ENCODE results near the gene NUMB. TPM values are rescaled to one million over a fixed set of nuclear protein-coding genes. Genes with fewer than 3 reads are reported as not detected.

The NUMB gene
- total RNA-seq, 2 experiments from 2014 or later = 27.9 to 31.5 TPM

DNA sequence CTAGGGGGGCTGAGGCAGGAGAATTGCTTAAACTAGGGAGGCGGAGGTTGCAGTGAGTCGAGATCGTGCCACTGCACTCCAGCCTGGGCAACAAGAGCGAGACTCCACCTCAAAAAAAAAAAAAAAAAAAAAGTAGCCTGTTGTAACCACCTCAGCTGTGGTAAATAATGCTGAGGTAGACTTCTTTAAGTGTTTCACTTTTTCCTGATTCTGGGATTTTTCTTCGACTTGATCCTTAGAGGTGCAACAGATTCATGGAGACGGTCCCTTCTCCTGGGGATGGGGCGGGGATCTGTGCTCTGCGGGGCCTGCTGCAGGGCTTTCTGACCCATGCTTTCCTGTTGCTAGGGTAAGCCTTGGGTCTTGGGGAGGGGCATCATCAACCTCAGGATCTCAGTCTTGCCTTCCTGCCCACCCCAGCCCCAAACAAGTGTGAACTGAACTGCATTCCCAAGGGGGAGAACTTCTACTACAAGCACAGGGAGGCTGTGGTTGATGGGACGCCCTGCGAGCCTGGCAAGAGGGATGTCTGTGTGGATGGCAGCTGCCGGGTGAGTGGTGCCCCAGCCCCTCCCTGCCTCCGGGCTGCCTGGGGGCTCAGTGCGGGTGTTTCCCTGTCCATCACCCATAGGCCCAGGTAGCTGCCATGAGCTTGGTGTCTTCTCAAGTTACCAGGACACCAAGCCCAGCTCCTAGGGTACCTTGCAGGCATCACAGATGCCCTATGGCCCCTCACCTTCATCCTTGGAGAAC, 208.6 kb downstream of the NUMB start:
- no peak overlapping the region for H3K27ac Mint-ChIP-seq
- no peak overlapping the region for H3K4me3 Mint-ChIP-seq
- Histone ChIP-seq H3K36me3 (ENCODE audit: insufficient read depth, low read length) (no peaks in the 10 kb centered on the region), H3K9me3 (ENCODE audit: control insufficient read depth in 1 of 2, insufficient read depth in 1 of 2, low read length in 2 of 2) (peaks cover 0 to 2% of the 10 kb centered on the region in 2 experiments), H3K27me3 (ENCODE audit: control insufficient read depth in 1 of 2, insufficient read depth in 2 of 2, low read length in 2 of 2) (peaks cover 9 to 15% of the 10 kb centered on the region in 2 experiments), H3K4me1 (ENCODE audit: insufficient read depth, low read length) (peaks cover 26% of the 10 kb centered on the region), H3K4me3 (ENCODE audit: low read length) (no peak overlapping the region), H3K27ac (ENCODE audit: low read depth in 1 of 2, low read length in 2 of 2) (no peak overlapping the region)
- CTCF ChIA-PET = no interaction called here
- H3K27me3 Mint-ChIP-seq = peaks cover 15% of the 10 kb centered on the region
- DNase-seq (peak in 1 of 14 experiments; percentile 2), ATAC-seq (ENCODE audit: poor library complexity) (no peak)
- H3K4me1 Mint-ChIP-seq (ENCODE audit: low read depth) = peaks cover 13% of the 10 kb centered on the region
- no peaks in the 10 kb centered on the region for H3K36me3 Mint-ChIP-seq (ENCODE audit: low read depth)
- POLR2A ChIA-PET = no interaction called here
- no peaks in the 10 kb centered on the region for H3K9me3 Mint-ChIP-seq
- intact Hi-C loops (cut with DNase I, micrococcal nuclease) = no loop called here
- TF ChIP-seq CTCF (IDR thresholded peaks at IDR 0.05) = no peak

DNA sequence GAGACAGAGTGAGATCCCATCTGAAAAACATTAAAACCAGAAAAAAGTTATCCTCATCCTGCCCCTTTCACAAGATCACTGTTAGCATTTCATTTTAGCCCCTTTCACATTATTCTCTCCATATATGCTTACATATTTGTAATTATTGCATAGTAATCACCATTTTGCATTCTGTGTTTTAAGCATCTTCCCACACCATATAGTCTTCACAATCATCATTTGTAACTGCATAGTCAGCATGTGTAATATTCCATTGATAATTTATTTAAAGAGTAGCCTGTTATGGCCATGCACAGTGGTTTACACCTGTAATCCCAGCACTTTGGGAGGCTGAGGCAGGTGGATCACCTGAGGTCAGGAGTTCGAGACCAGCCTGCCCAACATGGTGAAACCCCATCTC, 209.2 kb downstream of the NUMB start:
- intact Hi-C loops (cut with DNase I, micrococcal nuclease) = no loop called here
- H3K36me3 ChIP-seq (ENCODE audit: insufficient read depth, low read length) = no peaks in the 10 kb centered on the region
- H3K27me3 ChIP-seq (ENCODE audit: control insufficient read depth in 1 of 2, insufficient read depth in 2 of 2, low read length in 2 of 2) = peaks cover 16 to 22% of the 10 kb centered on the region in 2 experiments
- DNase-seq (no peak), ATAC-seq (ENCODE audit: poor library complexity) (no peak)
- H3K9me3 ChIP-seq (ENCODE audit: control insufficient read depth in 1 of 2, insufficient read depth in 1 of 2, low read length in 2 of 2) = peaks cover 0 to 9% of the 10 kb centered on the region in 2 experiments
- ChIA-PET POLR2A (no interaction called here), CTCF (no interaction called here)
- H3K4me3 ChIP-seq (ENCODE audit: low read length) = no peak overlapping the region
- H3K27ac Mint-ChIP-seq = no peak overlapping the region
- no peaks in the 10 kb centered on the region for H3K36me3 Mint-ChIP-seq (ENCODE audit: low read depth)
- peaks cover 13% of the 10 kb centered on the region for H3K4me1 Mint-ChIP-seq (ENCODE audit: low read depth)
- peak overlapping the region; percentile 5 for H3K4me3 Mint-ChIP-seq
- H3K27ac ChIP-seq (ENCODE audit: low read depth in 1 of 2, low read length in 2 of 2) = no peak overlapping the region
- H3K27me3 Mint-ChIP-seq = peaks cover 21% of the 10 kb centered on the region
- peaks cover 26% of the 10 kb centered on the region for H3K4me1 ChIP-seq (ENCODE audit: insufficient read depth, low read length)
- TF ChIP-seq CTCF (IDR thresholded peaks at IDR 0.05) = no peak
- no peaks in the 10 kb centered on the region for H3K9me3 Mint-ChIP-seq

GRCh38 chr14:73248108-73248868, 210.1 kb downstream of the NUMB start:
- no peak overlapping the region for H3K4me3 ChIP-seq (ENCODE audit: low read length)
- ATAC-seq (ENCODE audit: poor library complexity) (no peak), DNase-seq (no peak)
- H3K36me3 Mint-ChIP-seq (ENCODE audit: low read depth) = no peaks in the 10 kb centered on the region
- H3K4me3 Mint-ChIP-seq = no peak overlapping the region
- H3K27ac ChIP-seq (ENCODE audit: low read depth in 1 of 2, low read length in 2 of 2) = no peak overlapping the region
- H3K9me3 Mint-ChIP-seq = no peaks in the 10 kb centered on the region
- CTCF ChIA-PET = interaction anchor here (0.6 kb wide), 1 partner anchor 257 kb away, joined by 4 read pairs; no protein-coding TSS in a partner anchor
- intact Hi-C loops (cut with DNase I, micrococcal nuclease) = no loop called here
- no peak overlapping the region for H3K27ac Mint-ChIP-seq
- peaks cover 26% of the 10 kb centered on the region for H3K4me1 ChIP-seq (ENCODE audit: insufficient read depth, low read length)
- H3K9me3 ChIP-seq (ENCODE audit: control insufficient read depth in 1 of 2, insufficient read depth in 1 of 2, low read length in 2 of 2) = peaks cover 0 to 9% of the 10 kb centered on the region in 2 experiments
- H3K4me1 Mint-ChIP-seq (ENCODE audit: low read depth) = peaks cover 13% of the 10 kb centered on the region
- POLR2A ChIA-PET = no interaction called here
- H3K27me3 Mint-ChIP-seq = peaks cover 30% of the 10 kb centered on the region
- H3K36me3 ChIP-seq (ENCODE audit: insufficient read depth, low read length) = no peaks in the 10 kb centered on the region
- TF ChIP-seq CTCF (IDR thresholded peaks at IDR 0.05) = no peak
- peaks cover 17 to 30% of the 10 kb centered on the region in 2 experiments for H3K27me3 ChIP-seq (ENCODE audit: control insufficient read depth in 1 of 2, insufficient read depth in 2 of 2, low read length in 2 of 2)

Measured in CD4-positive, alpha-beta T cell (primary cell).